ENCODE data around the gene IGFBP3. TPM values are rescaled to one million over a fixed set of nuclear protein-coding genes. Genes with fewer than 3 reads are reported as not detected.

Gene IGFBP3
- polyA plus RNA-seq, 3 donors = 0.06 TPM; not detected in 2

- Mint-ChIP-seq H3K27ac (no peak overlapping the region), H3K4me3 (no peak overlapping the region), H3K9me3 (peaks cover 0 to 3% (median 0%) of the 10 kb centered on the region in 7 donors), H3K4me1 (peaks cover 4% of the 10 kb centered on the region), H3K36me3 (no peaks in the 10 kb centered on the region), H3K27me3 (ENCODE audit: low read depth in 3 of 3) (peaks cover 31 to 52% (median 45%) of the 10 kb centered on the region in 3 donors)
- intact Hi-C loops (cut with micrococcal nuclease) = loop anchor here (5.0 kb wide), 2 partner anchors 1260 to 1335 kb away; no protein-coding TSS in a partner anchor
- Histone ChIP-seq H3K9me3 (replicated peaks in 1 of 2; ENCODE audit: control insufficient read depth in 1 of 2, insufficient read depth in 1 of 2, low read length in 2 of 2) (peaks cover 0 to 18% of the 10 kb centered on the region in 2 donors), H3K27ac (ENCODE audit: low read depth in 1 of 2, low read length in 2 of 2) (no peak overlapping the region), H3K36me3 (replicated peaks in 1 of 2; ENCODE audit: control insufficient read depth in 1 of 2, insufficient read depth in 2 of 2, low read length in 2 of 2) (no peaks in the 10 kb centered on the region), H3K79me2 (ENCODE audit: insufficient read depth, low read length) (no peaks in the 10 kb centered on the region), H3K4me1 (ENCODE audit: control insufficient read depth in 1 of 2, insufficient read depth in 2 of 2, low read length in 2 of 2) (no peaks in the 10 kb centered on the region), H4K20me1 (ENCODE audit: insufficient read depth, low read length) (no peaks in the 10 kb centered on the region), H2AFZ (ENCODE audit: insufficient read depth, low read depth, low read length, poor library complexity, severe bottlenecking) (no peak overlapping the region), H3K27me3 (ENCODE audit: control insufficient read depth in 2 of 2, insufficient read depth in 2 of 2, low read length in 2 of 2) (peaks cover 32 to 38% of the 10 kb centered on the region in 2 donors), H3K4me3 (replicated peaks in 1 of 3; ENCODE audit: low read depth in 2 of 3, low read length in 3 of 3) (no peak overlapping the region), H3K4me2 (replicated peaks; ENCODE audit: extremely low read depth, low read length, poor library complexity, severe bottlenecking) (no peak overlapping the region), H3K9ac (ENCODE audit: insufficient read depth, low read length, poor library complexity, severe bottlenecking) (no peak overlapping the region)
- no peak for DNase-seq
- WGBS (ENCODE audit: insufficient coverage) = 69% methylated on average over 5 of the region's 14 CpGs
- TF ChIP-seq, protein P1, sequence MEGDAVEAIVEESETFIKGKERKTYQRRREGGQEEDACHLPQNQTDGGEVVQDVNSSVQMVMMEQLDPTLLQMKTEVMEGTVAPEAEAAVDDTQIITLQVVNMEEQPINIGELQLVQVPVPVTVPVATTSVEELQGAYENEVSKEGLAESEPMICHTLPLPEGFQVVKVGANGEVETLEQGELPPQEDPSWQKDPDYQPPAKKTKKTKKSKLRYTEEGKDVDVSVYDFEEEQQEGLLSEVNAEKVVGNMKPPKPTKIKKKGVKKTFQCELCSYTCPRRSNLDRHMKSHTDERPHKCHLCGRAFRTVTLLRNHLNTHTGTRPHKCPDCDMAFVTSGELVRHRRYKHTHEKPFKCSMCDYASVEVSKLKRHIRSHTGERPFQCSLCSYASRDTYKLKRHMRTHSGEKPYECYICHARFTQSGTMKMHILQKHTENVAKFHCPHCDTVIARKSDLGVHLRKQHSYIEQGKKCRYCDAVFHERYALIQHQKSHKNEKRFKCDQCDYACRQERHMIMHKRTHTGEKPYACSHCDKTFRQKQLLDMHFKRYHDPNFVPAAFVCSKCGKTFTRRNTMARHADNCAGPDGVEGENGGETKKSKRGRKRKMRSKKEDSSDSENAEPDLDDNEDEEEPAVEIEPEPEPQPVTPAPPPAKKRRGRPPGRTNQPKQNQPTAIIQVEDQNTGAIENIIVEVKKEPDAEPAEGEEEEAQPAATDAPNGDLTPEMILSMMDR (IDR thresholded peaks at IDR 0.05) = no peak
These were observed 4.0 kb downstream of the IGFBP3 start for GRCh38 chr7:45917064-45917463.

- intact Hi-C loops (cut with micrococcal nuclease) = loop anchor here (5.0 kb wide), 2 partner anchors 1262 to 1337 kb away; no protein-coding TSS in a partner anchor
These were observed 5.5 kb downstream of the IGFBP3 start for GRCh38 chr7:45915606-45916005.

More at GRCh38 chr7:45915606-45916005, 5.5 kb downstream of the IGFBP3 start:
- WGBS (ENCODE audit: insufficient coverage) = 82% methylated on average over 2 of the region's 3 CpGs
- H3K27me3 ChIP-seq (ENCODE audit: control insufficient read depth in 2 of 2, insufficient read depth in 2 of 2, low read length in 2 of 2) = peaks cover 26 to 30% of the 10 kb centered on the region in 2 donors
- Mint-ChIP-seq H3K9me3 (peaks cover 0 to 6% (median 0%) of the 10 kb centered on the region in 7 donors), H3K4me1 (peaks cover 3% of the 10 kb centered on the region), H3K4me3 (no peak overlapping the region), H3K36me3 (no peaks in the 10 kb centered on the region), H3K27me3 (ENCODE audit: low read depth in 3 of 3) (peaks cover 23 to 38% (median 38%) of the 10 kb centered on the region in 3 donors), H3K27ac (no peak overlapping the region)
- no peaks in the 10 kb centered on the region for H3K4me1 ChIP-seq (ENCODE audit: control insufficient read depth in 1 of 2, insufficient read depth in 2 of 2, low read length in 2 of 2)
- DNase-seq = no peak
- H3K79me2 ChIP-seq (ENCODE audit: insufficient read depth, low read length) = no peaks in the 10 kb centered on the region
- no peak overlapping the region for H2AFZ ChIP-seq (ENCODE audit: insufficient read depth, low read depth, low read length, poor library complexity, severe bottlenecking)
- H4K20me1 ChIP-seq (ENCODE audit: insufficient read depth, low read length) = no peaks in the 10 kb centered on the region
- H3K4me2 ChIP-seq (replicated peaks; ENCODE audit: extremely low read depth, low read length, poor library complexity, severe bottlenecking) = no peak overlapping the region
- TF ChIP-seq, protein P1 (IDR thresholded peaks at IDR 0.05) = no peak
- no peak overlapping the region for H3K27ac ChIP-seq (ENCODE audit: low read depth in 1 of 2, low read length in 2 of 2)
- no peaks in the 10 kb centered on the region for H3K36me3 ChIP-seq (replicated peaks in 1 of 2; ENCODE audit: control insufficient read depth in 1 of 2, insufficient read depth in 2 of 2, low read length in 2 of 2)
- peaks cover 0 to 18% of the 10 kb centered on the region in 2 donors for H3K9me3 ChIP-seq (replicated peaks in 1 of 2; ENCODE audit: control insufficient read depth in 1 of 2, insufficient read depth in 1 of 2, low read length in 2 of 2)
- H3K9ac ChIP-seq (ENCODE audit: insufficient read depth, low read length, poor library complexity, severe bottlenecking) = no peak overlapping the region
- no peak overlapping the region for H3K4me3 ChIP-seq (replicated peaks in 1 of 3; ENCODE audit: low read depth in 2 of 3, low read length in 3 of 3)
